GM10266 (cell line): ENCODE measurements around the gene ANKRD52.

ENCODE experiments used
- DNase-seq: peaks from one replicate; pipeline ENCODE4 v3.0.0; 2012; ENCODE audit errors: extremely low spot score
- TF ChIP-seq, protein P1 (sequence below): IDR thresholded peaks from 2 replicates; pipeline ENCODE4 v1.5.1; 2012; ENCODE audit warnings: mild to moderate bottlenecking, low read depth; ENCODE audit not compliant: control insufficient read depth, insufficient read depth; ENCODE audit errors: missing control alignments

Gene ANKRD52

DNA sequence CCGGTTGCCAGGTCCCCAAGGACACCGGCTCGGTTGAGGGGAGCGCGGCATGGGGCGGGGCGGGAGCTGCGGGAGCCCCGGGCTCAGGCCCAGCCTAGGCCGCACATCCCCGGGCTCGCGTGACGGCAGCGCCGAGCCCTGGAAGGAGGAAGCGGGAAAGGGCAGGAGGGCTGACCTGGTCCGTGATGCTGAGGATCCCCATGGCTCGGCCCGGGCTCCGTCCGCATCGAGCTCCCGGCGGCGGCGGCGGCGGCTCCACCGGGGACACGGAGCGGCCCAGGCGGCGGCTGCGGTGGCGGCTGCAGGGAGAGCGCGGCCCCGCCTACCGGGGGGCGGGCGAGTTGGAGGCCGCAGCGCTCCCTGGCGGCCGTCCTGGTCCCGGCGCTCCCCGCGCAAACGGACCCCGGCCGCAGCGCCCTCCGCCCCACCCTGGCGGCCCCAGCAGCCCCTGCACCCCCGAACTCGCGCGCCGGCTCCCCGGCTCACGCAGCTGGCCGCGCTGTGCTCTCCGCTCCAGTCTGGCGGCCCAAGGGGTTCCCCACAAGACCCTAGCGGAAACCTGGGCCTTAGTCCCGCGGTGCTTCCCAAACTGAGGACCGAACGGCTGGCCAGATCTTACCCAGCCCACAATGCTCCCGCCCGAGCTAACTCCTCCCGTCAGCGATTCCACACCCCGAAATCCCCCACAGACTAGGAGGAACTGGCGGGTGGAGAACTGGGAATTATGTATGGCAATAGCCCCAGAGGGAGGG, at the start of gene ANKRD52:
TSS of gene ANKRD52 (minus strand) at position 317 of the 752 bp plus-strand sequence. CDS start at position 202, 115 bp downstream.
- TF ChIP-seq, protein P1, sequence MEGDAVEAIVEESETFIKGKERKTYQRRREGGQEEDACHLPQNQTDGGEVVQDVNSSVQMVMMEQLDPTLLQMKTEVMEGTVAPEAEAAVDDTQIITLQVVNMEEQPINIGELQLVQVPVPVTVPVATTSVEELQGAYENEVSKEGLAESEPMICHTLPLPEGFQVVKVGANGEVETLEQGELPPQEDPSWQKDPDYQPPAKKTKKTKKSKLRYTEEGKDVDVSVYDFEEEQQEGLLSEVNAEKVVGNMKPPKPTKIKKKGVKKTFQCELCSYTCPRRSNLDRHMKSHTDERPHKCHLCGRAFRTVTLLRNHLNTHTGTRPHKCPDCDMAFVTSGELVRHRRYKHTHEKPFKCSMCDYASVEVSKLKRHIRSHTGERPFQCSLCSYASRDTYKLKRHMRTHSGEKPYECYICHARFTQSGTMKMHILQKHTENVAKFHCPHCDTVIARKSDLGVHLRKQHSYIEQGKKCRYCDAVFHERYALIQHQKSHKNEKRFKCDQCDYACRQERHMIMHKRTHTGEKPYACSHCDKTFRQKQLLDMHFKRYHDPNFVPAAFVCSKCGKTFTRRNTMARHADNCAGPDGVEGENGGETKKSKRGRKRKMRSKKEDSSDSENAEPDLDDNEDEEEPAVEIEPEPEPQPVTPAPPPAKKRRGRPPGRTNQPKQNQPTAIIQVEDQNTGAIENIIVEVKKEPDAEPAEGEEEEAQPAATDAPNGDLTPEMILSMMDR, result peak; percentile 88
- DNase-seq, result peak; percentile 98

DNA sequence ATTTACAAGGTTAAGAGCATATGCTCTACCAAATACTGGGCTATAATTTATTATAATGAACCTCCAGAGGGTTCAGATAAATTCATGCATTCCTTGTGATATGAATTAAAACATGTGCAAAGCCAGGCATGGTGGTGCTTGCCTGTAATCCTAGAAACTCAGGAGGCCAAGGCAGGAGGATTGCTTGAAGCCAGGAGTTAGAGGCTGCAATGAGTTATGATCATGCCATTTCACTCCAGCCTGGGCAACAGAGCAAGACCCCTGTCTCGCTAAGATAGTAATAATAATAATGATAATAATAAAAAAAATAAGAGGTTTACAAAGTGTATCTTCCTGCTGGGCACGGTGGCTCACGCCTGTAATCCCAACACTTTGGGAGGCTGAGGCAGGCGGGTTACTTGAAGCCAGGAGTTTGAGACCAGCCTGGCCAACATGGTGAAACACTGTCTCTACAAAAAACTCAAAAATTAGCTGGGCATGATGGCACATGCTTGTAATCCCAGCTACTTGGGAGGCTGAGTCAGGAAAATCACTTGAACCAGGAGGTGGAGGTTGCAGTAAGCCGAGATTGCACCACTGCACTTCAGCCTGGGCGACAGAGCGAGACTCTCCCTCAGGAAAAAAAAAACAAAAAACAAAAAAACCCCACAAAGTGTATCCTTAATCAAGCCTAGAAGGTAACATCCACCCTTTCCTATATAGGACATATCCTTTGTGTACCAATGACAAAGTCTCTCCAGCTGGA, 49.2 kb upstream of the ANKRD52 start:
- TF ChIP-seq, protein P1, result no peak

DNA sequence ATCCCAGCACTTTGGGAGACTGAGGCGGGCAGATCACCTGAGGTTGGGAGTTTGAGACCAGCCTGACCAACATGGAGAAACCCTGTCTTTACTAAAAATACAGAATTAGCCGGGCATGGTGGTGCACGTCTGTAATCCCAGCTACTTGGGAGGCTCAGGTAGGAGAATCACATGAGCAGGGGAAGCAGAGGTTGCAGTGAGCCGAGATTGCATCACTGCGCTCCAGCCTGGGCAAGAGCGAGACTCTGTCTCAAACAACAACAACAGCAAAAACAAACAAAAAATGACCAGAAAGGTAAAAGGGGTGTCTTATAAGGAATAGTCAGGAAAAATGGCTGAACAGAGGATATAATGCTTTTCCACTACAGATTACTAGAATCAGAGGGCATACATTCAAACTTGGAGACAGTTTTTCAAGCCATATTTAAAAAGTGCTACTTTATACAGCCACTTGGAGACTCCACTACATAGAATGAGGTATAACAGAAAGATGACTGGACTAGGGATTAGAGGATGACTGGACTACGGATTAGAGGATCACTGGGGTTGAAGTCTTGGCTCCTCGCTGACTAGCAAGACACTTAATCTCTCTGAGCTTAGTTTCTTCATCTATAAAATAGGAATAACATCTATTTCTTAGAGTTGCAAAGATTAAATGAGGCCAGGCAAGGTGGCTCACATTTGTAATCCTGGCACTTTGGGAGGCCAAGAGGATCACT, 46.8 kb upstream of the ANKRD52 start:
- no peak for DNase-seq
- TF ChIP-seq, protein P1, result no peak

More for the DNA sequence above, 49.2 kb upstream of the ANKRD52 start:
- DNase-seq, result no peak

DNA sequence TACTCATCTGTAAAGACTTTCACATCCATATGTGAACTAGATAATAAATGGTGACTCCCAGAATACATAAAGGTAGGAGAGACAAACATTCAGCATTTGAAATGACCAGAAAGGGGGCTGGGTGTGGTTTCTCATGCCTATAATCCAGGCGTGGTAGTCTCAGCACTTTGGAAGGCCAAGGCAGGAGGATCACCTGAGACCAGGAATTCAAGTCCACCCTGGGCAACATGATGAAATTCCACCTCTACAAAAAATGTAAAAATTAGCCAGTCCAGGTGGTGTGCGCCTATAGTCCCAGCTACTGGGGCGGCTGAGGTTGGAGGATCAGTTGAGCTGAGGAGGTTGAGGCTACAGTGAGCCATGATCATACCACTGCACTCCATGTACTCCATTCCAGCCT, 46.1 kb upstream of the ANKRD52 start:
- TF ChIP-seq, protein P1, result no peak
- DNase-seq, result no peak

DNA sequence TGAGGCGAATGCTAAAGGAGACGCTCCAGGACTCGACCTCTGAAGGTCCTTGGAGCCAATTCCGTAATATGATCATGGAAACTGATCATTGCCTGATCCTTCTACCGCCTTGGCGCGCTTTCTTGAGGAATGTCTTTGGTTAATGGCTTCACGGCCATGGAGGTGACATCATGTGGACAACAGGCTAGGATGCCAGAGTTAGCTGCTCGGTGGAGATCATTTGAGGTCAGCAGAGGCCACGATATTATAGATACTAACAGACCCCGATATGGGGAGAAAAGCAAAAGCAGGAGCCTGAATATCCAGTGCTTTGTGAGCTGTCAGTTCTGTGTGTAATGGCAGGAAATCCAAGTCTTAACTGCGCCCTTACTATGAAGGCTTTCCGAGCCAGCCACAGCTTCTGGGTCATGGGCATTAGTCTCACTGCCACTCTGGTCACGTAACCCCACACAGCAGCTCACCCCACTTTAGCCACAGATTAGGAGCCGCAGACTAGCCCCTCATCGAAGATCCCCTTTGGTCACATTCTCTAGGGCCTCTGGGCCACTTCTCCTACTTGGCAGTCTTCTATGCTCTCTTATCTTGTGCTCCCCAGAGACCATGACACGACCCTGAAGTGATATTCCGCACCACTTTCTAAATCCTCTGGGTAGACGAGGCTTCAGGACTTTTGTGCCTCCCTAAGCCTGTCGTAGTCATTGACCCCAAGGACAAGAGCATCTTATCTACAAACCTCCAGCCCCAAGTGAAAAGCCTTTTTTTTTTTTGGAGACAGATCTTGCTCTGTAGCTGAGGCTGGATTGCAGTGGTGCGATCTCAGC, 42.7 kb upstream of the ANKRD52 start:
- DNase-seq, result no peak
- TF ChIP-seq, protein P1, result no peak

DNA sequence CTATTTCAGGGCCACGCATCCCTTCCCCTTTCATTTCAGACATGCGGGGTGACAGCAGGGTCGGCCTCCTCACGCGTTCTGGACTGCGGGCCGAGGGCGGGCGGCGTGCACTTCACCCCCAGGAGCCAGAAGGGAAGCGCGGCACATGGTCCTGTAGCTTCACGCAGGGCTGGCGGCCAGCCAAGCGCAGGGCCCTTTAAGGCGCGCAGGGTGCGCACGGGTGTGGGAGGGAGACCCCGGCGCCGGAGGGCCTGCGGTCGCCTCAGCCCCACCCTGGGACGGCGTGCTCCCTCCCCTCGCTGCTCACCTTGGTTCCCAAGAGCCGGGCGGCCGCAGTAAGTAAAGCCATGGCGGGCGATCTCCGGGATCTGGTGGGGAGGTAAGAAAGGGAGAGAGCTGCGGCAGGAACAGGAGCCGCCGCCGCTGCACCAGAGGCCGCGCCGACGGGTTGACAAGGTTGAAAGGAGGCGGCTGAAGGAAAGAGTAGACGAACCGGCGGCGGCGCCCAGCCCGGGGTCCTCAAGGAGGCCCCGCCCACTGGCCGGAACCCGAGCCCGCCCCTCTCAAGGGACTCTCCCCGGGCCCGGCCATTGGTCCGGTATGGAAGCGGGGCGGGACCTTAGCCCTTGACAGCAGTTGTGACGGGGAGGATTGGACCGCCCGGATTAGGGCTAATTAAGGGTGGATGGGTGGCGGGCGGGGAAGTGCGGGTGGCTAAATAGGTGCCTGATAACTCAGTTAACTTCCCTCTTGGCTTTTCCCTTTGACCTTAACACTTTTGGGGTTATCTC, 41.9 kb upstream of the ANKRD52 start, which contains the start of gene CS:
TSS of gene CS (minus strand) at position 478 of the 791 bp plus-strand sequence. CDS start at position 349, 129 bp downstream.
- peak; percentile 94 for DNase-seq
- TF ChIP-seq, protein P1, result no peak
